C4-2B (cell line): ENCODE data around the gene KAZN.

Experiments
- CTCF ChIP-seq: fragments of 450-650 bp; conservative IDR thresholded peaks from 2 replicates; pipeline ENCODE4 v1.5.1; 2017; ENCODE audit warnings: mild to moderate bottlenecking
- ZFX ChIP-seq: fragments of 450-650 bp; IDR thresholded peaks from 2 replicates; pipeline ENCODE4 v1.6.1; 2017

GRCh38 chr1:14786681-14787080 lies 188.2 kb downstream of the KAZN start:
- TF ChIP-seq CTCF (no peak), ZFX (no peak)
